Erythroblast (primary cell): ENCODE data around the gene FTL.

Experiments used
- GATA1 ChIP-seq: IDR thresholded peaks from 2 replicates; pipeline ENCODE4 v1.6.1; 2011; ENCODE audit warnings: low read depth, mild to moderate bottlenecking, control low read depth, low read length, moderate library complexity
- POLR2A ChIP-seq: IDR thresholded peaks from 2 replicates; pipeline ENCODE4 v1.6.1; 2011; ENCODE audit warnings: mild to moderate bottlenecking, low read length

DNA sequence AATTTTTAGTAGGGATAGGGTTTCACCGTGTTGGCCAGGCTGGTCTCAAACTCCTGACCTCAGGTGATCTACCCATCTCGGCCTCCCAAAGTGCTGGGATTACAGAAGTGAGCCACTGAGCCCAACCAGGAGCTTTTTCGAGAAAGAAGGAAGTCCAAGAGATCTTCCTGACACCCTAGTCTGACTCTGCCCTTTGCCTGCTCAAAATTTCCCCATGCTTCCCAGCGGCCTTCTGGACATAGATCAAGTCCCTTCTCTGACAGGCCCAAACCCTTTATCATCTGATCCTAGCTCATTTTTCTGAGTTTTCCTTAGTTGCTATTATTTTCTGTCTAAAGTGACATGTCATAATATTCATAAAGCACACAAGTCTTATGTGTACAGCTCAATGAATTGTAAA lies 12.0 kb upstream of the FTL start:
- TF ChIP-seq POLR2A (no peak), GATA1 (no peak)
